Astrocyte (in vitro differentiated cells and primary cell): ENCODE results near the gene SLC39A9.

Experiments used
- EZH2 ChIP-seq: IDR thresholded peaks from 2 replicates; pipeline ENCODE4 v1.6.1; 2012; ENCODE audit warnings: mild to moderate bottlenecking, low read length, inconsistent platforms; ENCODE audit not compliant: insufficient read depth
- TF ChIP-seq, protein P1 (sequence below): IDR thresholded peaks from 2 replicates; pipeline ENCODE4 v1.5.1; 2011; ENCODE audit warnings: low read depth, mild to moderate bottlenecking, inconsistent platforms, low read length, moderate library complexity; ENCODE audit not compliant: insufficient read depth

- TF ChIP-seq, protein P1, sequence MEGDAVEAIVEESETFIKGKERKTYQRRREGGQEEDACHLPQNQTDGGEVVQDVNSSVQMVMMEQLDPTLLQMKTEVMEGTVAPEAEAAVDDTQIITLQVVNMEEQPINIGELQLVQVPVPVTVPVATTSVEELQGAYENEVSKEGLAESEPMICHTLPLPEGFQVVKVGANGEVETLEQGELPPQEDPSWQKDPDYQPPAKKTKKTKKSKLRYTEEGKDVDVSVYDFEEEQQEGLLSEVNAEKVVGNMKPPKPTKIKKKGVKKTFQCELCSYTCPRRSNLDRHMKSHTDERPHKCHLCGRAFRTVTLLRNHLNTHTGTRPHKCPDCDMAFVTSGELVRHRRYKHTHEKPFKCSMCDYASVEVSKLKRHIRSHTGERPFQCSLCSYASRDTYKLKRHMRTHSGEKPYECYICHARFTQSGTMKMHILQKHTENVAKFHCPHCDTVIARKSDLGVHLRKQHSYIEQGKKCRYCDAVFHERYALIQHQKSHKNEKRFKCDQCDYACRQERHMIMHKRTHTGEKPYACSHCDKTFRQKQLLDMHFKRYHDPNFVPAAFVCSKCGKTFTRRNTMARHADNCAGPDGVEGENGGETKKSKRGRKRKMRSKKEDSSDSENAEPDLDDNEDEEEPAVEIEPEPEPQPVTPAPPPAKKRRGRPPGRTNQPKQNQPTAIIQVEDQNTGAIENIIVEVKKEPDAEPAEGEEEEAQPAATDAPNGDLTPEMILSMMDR: no peak
- TF ChIP-seq EZH2: no peak
Measured at GRCh38 chr14:69441948-69442347, 43.5 kb downstream of the SLC39A9 start.
